Lower lobe of right lung (tissue), 2 donors: ENCODE results near the gene TMEM170B. TPM values are rescaled to one million over a fixed set of nuclear protein-coding genes. Genes with fewer than 3 reads are reported as not detected.

Experiments
- ATAC-seq, 2 donors: fragments of 200-7000 bp; cut with Tn5 transposase; one replicate each; pipeline ENCODE4 v1.9.1; 2020 to 2022; ENCODE audit warnings: mild to moderate bottlenecking in 2 of 2, moderate library complexity in 2 of 2
- DNase-seq: peaks from one replicate; pipeline ENCODE4 v3.0.0-alpha.2; 2020
- H3K27ac ChIP-seq: fragments of 200-600 bp; one replicate; pipeline ENCODE4 v1.8.0; 2022
- H3K27me3 ChIP-seq: fragments of 200-600 bp; one replicate; pipeline ENCODE4 v1.8.0; 2022; ENCODE audit warnings: low read depth
- H3K36me3 ChIP-seq: fragments of 200-600 bp; one replicate; pipeline ENCODE4 v1.8.0; 2022; ENCODE audit warnings: mild to moderate bottlenecking
- H3K4me1 ChIP-seq: fragments of 200-600 bp; one replicate; pipeline ENCODE4 v1.8.0; 2022
- H3K4me3 ChIP-seq: fragments of 200-600 bp; one replicate; pipeline ENCODE4 v1.8.0; 2022; ENCODE audit warnings: mild to moderate bottlenecking
- H3K9me3 ChIP-seq: fragments of 200-600 bp; one replicate; pipeline ENCODE4 v1.8.0; 2022
- intact Hi-C: fragments of 100-400 bp; cut with DNase I; formaldehyde crosslinking; loops from one replicate; pipeline ENCODE4 v1.11.0; 2022
- total RNA-seq: library from RNA; stranded (reverse); fragmentation: NEBNext Ultra II Directional; extraction: Animal tissue kit (Norgen Biotek cat#: 25700); gene quantifications from one replicate; pipeline ENCODE4 v1.2.1, GENCODE V29; 2021
- TF ChIP-seq, protein P1 (sequence below): fragments of 200-600 bp; IDR thresholded peaks from one replicate; pipeline ENCODE4 v1.8.0; 2022; ENCODE audit warnings: antibody characterized with exemption, mild to moderate bottlenecking
- donor health status: DM: no; HTN: yes; CAD: no; lungs with severe emphysema.

Gene TMEM170B
- total RNA-seq, 1 donor from 2014 or later = 12.4 TPM

DNA sequence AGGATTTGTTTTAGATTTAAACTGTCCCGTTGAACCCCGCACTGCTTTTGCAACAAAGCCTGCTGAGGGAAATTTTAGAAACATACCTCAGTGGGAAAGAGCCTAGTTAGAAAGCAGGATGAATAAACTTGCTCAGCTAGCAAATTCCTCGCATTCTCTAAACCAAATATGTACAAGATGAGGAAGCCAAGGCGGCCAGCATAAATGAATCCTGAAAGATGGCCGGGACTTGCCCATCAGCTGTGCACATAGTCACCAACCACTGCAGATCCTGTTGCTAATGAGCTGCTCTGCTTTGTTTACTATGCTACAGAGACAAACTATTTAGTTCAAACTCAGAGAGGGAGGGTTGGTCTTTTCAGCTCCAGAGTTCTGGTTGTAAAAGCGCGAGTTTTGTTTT is 49.0 kb downstream of the TMEM170B start:
- ATAC-seq (peak; percentile 45 to 59), DNase-seq (no peak)
- Histone ChIP-seq H3K4me1 (peaks cover 22% of the 10 kb centered on the region), H3K27ac (peak overlapping the region; percentile 26), H3K27me3 (no peaks in the 10 kb centered on the region), H3K36me3 (no peaks in the 10 kb centered on the region), H3K4me3 (no peak overlapping the region), H3K9me3 (no peaks in the 10 kb centered on the region)
- intact Hi-C loops = no loop called here
- TF ChIP-seq, protein P1, sequence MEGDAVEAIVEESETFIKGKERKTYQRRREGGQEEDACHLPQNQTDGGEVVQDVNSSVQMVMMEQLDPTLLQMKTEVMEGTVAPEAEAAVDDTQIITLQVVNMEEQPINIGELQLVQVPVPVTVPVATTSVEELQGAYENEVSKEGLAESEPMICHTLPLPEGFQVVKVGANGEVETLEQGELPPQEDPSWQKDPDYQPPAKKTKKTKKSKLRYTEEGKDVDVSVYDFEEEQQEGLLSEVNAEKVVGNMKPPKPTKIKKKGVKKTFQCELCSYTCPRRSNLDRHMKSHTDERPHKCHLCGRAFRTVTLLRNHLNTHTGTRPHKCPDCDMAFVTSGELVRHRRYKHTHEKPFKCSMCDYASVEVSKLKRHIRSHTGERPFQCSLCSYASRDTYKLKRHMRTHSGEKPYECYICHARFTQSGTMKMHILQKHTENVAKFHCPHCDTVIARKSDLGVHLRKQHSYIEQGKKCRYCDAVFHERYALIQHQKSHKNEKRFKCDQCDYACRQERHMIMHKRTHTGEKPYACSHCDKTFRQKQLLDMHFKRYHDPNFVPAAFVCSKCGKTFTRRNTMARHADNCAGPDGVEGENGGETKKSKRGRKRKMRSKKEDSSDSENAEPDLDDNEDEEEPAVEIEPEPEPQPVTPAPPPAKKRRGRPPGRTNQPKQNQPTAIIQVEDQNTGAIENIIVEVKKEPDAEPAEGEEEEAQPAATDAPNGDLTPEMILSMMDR = no peak

DNA sequence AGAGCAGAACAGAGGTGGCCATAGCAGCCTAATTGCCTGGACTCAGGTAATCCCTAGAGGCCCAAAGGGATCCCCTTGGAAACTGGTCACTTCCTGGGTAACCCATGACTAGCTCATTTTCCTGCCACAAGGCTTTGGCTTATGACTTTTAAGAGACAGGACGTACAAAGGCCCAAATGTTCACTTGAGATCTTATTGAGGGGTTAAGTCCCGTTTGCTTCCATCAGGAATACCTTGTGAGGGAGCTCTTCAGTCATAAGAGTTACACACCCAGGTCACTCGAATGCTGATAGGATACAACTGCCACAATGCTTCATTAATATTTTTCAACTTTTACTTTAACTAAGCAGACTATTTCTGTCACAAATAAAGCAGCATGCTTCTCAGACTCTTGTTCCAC is 51.7 kb downstream of the TMEM170B start:
- Histone ChIP-seq H3K4me3 (no peak overlapping the region), H3K36me3 (no peaks in the 10 kb centered on the region), H3K9me3 (no peaks in the 10 kb centered on the region), H3K27ac (no peak overlapping the region), H3K27me3 (no peaks in the 10 kb centered on the region), H3K4me1 (peaks cover 23% of the 10 kb centered on the region)
- ATAC-seq (no peak), DNase-seq (no peak)
- TF ChIP-seq, protein P1 = no peak
- intact Hi-C loops = no loop called here

DNA sequence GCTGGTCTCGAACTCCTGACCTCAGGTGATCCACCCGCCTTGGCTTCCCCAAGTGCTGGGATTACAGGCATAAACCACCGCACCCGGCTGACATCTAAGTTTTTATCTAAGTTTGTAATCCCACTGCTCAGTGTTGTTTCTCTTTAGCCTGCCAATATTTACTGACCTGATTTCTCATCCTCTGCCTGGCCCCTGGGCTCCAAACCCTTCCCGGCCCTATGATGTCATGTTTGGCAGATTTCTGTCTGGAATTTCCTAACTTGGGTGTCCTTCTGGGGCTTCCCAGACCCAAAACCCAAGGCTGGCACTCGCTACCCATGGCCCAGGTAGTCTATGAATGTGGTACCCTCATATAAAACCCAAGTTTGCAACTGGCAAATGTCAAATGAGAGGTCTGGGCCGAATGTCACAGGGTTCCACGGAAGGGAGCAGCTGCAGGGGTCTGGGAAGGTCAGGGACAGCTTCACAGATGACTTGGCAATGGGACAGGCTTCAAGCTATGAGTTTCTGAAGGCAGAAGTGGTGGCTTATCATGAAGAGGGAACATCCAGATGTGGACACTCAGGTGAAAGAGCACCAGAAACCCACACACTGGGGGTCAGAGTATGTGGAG is 54.9 kb downstream of the TMEM170B start:
- no peaks in the 10 kb centered on the region for H3K36me3 ChIP-seq
- no peak overlapping the region for H3K27ac ChIP-seq
- no peaks in the 10 kb centered on the region for H3K27me3 ChIP-seq
- intact Hi-C loops = no loop called here
- H3K4me1 ChIP-seq = peaks cover 10% of the 10 kb centered on the region
- TF ChIP-seq, protein P1 = no peak
- ATAC-seq (peak in 1 of 2 donors; percentile 52), DNase-seq (no peak)
- H3K9me3 ChIP-seq = no peaks in the 10 kb centered on the region
- no peak overlapping the region for H3K4me3 ChIP-seq

DNA sequence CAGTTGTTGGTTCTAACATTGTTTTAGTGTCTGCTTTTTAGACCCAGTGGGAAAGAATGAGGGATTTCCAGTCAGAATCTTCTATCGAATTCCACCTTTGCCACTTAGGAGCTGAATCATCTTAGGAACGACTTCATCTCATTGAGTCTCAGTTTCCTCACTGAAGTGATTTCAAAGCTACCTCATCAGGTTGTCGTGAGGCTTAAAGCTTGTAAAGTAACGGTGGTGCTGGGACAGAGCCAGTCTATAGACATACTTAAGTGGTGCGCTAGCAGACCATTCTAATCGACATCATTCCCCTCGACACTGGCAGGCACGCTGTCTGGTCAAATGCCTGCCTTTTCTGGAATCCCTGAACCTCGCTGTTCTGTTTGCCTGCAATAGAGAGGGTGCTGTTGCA is 55.5 kb downstream of the TMEM170B start:
- DNase-seq (no peak), ATAC-seq (no peak)
- H3K27me3 ChIP-seq = no peaks in the 10 kb centered on the region
- no peak overlapping the region for H3K4me3 ChIP-seq
- H3K4me1 ChIP-seq = peaks cover 10% of the 10 kb centered on the region
- H3K36me3 ChIP-seq = no peaks in the 10 kb centered on the region
- intact Hi-C loops = no loop called here
- TF ChIP-seq, protein P1 = no peak
- no peaks in the 10 kb centered on the region for H3K9me3 ChIP-seq
- H3K27ac ChIP-seq = no peak overlapping the region

DNA sequence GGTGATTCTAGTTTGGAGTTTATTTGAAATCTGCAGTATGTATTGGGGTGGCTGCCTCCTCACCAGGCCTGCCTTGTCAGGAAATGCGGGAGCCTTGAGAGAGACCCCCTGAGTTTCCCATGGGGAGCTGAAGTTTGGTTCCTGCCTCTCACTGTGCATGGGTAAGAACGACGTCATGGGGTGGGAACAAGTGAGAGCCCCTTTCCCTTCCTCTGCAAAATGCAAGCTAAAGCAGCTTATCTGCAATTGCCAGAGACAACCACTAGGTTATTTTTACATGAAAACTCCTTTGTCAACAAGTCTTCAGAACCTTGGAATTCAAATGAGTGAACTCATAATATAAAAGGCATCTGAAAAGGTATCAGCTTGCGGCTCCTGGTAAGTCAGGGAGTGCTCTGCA is 58.4 kb downstream of the TMEM170B start:
- intact Hi-C loops = no loop called here
- DNase-seq (no peak), ATAC-seq (no peak)
- H3K36me3 ChIP-seq = no peaks in the 10 kb centered on the region
- peaks cover 4% of the 10 kb centered on the region for H3K4me1 ChIP-seq
- H3K27me3 ChIP-seq = no peaks in the 10 kb centered on the region
- no peaks in the 10 kb centered on the region for H3K9me3 ChIP-seq
- no peak overlapping the region for H3K4me3 ChIP-seq
- TF ChIP-seq, protein P1 = no peak
- no peak overlapping the region for H3K27ac ChIP-seq
